Measurements from ENCODE around the gene GPR26.

DNA sequence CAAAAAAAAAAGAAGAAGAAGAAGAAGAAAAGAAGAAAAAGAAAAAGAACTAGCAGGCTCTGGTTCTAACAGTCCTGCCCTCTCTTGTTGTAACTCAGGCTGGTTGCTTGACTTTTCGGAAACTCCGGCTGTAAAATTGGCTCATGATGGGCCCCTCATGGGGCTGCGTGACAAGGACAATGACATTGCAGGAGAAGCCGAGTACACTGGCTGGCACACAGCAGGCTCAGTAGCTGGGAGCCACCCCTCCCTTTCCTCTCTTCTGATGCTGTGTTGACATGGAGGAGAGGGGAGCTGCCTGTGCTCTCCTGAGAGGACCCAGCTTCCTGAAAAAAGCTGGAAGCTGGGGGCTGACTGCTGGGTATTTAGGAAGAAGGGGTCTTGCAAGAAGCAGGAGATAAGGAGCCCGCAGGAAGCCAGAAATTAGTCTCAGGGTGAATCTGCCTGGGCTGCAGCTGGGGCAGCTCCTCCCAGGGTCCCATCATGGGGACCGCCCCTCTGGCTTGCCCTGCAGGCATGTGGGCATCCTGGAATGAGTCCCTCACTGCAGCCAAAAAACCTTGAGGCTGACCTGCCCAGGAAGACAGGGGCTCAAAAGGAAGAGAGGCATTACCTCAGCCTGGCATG lies 14.6 kb upstream of the GPR26 start:
- TF ChIP-seq, protein P1, sequence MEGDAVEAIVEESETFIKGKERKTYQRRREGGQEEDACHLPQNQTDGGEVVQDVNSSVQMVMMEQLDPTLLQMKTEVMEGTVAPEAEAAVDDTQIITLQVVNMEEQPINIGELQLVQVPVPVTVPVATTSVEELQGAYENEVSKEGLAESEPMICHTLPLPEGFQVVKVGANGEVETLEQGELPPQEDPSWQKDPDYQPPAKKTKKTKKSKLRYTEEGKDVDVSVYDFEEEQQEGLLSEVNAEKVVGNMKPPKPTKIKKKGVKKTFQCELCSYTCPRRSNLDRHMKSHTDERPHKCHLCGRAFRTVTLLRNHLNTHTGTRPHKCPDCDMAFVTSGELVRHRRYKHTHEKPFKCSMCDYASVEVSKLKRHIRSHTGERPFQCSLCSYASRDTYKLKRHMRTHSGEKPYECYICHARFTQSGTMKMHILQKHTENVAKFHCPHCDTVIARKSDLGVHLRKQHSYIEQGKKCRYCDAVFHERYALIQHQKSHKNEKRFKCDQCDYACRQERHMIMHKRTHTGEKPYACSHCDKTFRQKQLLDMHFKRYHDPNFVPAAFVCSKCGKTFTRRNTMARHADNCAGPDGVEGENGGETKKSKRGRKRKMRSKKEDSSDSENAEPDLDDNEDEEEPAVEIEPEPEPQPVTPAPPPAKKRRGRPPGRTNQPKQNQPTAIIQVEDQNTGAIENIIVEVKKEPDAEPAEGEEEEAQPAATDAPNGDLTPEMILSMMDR (IDR thresholded peaks at IDR 0.05): no peak
- no peak for TF ChIP-seq POLR2A (IDR thresholded peaks at IDR 0.05)
- TF ChIP-seq POLR2AphosphoS5 (IDR thresholded peaks at IDR 0.05): no peak
- TF ChIP-seq EP300 (IDR thresholded peaks at IDR 0.05): no peak
